Transverse colon (tissue), 3 donors: ENCODE data around the gene ABCB8.
A peak's percentile ranks its signal among the peaks of the same experiment; 100 is the strongest.

ENCODE experiments used
- CTCF ChIP-seq, 5 experiments: fragments of 200-600 bp in 3 of 5; fragments of 450-650 bp in 2 of 5; sonication (generic) in 3 of 5; IDR thresholded peaks; 1 replicate in 2 of 5; 2 replicates in 3 of 5; pipeline ENCODE4 v1.5.1; 2016 to 2017; ENCODE audit warnings: antibody characterized with exemption in 5 of 5, inconsistent platforms in 3 of 5, mild to moderate bottlenecking in 2 of 5, moderate library complexity in 1 of 5
- POLR2A ChIP-seq: fragments of 450-650 bp; IDR thresholded peaks from one replicate; pipeline ENCODE4 v1.6.1; 2016; ENCODE audit warnings: antibody characterized with exemption, mild to moderate bottlenecking, moderate library complexity

- TF ChIP-seq CTCF (IDR thresholded peaks at IDR 0.05) (peak; percentile 53 to 78 (median 69)), POLR2A (no peak)
These were observed 42.1 kb upstream of the ABCB8 start for GRCh38 chr7:150986099-150986512.
